C1 segment of cervical spinal cord (tissue), 14 donors: ENCODE results near the gene SRSF1.

ENCODE experiments used
- DNase-seq, 14 donors: peaks; one replicate each; lab custom pipeline; 2025; lab: John Stamatoyannopoulos, UW

Gene SRSF1

GRCh38 chr17:58019039-58019438, 12.0 kb upstream of the SRSF1 start:
- DNase-seq, result no peak

- no peak for DNase-seq
Measured at GRCh38 chr17:58010067-58010799, 3.2 kb upstream of the SRSF1 start.

- DNase-seq, result no peak
Measured at GRCh38 chr17:58007781-58008706, 998 bp upstream of the SRSF1 start.

GRCh38 chr17:58006560-58006923, 504 bp downstream of the SRSF1 start:
- DNase-seq, result peak in 12 of 14 donors; percentile 48 to 86 (median 74)

- no peak for DNase-seq
Measured at GRCh38 chr17:58005728-58006559, 1.1 kb downstream of the SRSF1 start.

GRCh38 chr17:58005031-58005727, 1.9 kb downstream of the SRSF1 start:
- DNase-seq, result no peak

- no peak for DNase-seq
Measured at GRCh38 chr17:58004060-58004459, 3.0 kb downstream of the SRSF1 start.

GRCh38 chr17:58002973-58003372, 4.1 kb downstream of the SRSF1 start:
- no peak for DNase-seq

- DNase-seq, result no peak
Measured at GRCh38 chr17:58002154-58002948, 4.7 kb downstream of the SRSF1 start.

- no peak for DNase-seq
Measured at GRCh38 chr17:58001461-58002124, 5.5 kb downstream of the SRSF1 start.

GRCh38 chr17:57999496-58000017, 7.5 kb downstream of the SRSF1 start:
- DNase-seq, result peak in 1 of 14 donors; percentile 42

- no peak for DNase-seq
Measured at GRCh38 chr17:57999010-57999495, 8.0 kb downstream of the SRSF1 start.

- DNase-seq, result no peak
Measured at GRCh38 chr17:57997085-57997809, 9.8 kb downstream of the SRSF1 start.

GRCh38 chr17:57995076-57995956, 11.7 kb downstream of the SRSF1 start:
- peak in 10 of 14 donors; percentile 9 to 71 (median 50) for DNase-seq

GRCh38 chr17:57994436-57994835, 12.6 kb downstream of the SRSF1 start:
- DNase-seq, result no peak

GRCh38 chr17:57993471-57994365, 13.3 kb downstream of the SRSF1 start:
- DNase-seq, result no peak

- no peak for DNase-seq
Measured at GRCh38 chr17:57991537-57991936, 15.5 kb downstream of the SRSF1 start.
